OCI-M2 (cell line): Measurements from ENCODE around the gene TSTD2.

Experiments
- DNase-seq: peaks from one replicate; lab custom pipeline; 2025; ENCODE audit not compliant: unreplicated experiment; lab: John Stamatoyannopoulos, UW

Gene TSTD2

GRCh38 chr9:97565262-97565661, 67.9 kb downstream of the TSTD2 start:
- no peak for DNase-seq

DNA sequence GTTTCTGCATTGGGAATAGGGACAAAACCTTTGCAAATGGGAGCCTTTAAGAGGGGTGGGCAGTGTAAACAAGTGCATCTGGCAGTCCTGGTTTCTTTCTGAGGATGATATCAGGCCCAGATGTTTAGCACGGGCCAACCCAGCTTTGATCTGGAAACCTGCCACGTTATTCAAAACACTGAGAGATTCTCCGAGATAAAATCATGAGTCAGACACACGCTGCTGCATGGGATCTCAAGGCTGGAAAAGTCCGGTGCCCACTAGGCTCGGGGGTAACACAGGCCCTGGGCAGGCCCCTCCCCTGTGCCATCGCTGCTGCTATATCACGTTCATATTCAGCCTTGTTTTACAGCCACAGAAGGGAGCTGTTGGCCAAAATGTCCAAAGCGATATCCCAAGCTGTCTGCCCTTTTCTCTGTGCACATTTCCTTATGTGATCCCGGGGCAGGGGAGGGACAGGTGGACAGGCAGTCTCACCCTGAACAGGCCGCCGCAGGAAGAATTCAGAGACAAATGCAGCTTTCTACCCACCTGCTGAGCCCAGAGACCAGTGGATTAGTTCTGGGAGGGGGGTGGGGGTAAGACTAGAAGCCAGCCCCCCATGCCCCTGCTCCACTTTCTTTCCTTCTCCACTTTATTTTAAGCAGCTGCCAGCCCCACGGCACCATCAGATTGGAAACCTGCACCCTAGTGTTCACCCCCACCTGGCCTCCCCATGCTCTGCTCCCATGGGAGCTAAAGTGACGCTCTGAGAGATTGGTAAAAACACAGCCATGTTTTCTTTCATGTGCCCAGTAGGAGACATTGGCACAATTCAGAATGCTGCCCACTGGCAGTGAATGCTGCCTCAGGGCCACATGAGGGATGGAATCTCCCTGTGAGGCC, 68.6 kb downstream of the TSTD2 start:
- no peak for DNase-seq

DNA sequence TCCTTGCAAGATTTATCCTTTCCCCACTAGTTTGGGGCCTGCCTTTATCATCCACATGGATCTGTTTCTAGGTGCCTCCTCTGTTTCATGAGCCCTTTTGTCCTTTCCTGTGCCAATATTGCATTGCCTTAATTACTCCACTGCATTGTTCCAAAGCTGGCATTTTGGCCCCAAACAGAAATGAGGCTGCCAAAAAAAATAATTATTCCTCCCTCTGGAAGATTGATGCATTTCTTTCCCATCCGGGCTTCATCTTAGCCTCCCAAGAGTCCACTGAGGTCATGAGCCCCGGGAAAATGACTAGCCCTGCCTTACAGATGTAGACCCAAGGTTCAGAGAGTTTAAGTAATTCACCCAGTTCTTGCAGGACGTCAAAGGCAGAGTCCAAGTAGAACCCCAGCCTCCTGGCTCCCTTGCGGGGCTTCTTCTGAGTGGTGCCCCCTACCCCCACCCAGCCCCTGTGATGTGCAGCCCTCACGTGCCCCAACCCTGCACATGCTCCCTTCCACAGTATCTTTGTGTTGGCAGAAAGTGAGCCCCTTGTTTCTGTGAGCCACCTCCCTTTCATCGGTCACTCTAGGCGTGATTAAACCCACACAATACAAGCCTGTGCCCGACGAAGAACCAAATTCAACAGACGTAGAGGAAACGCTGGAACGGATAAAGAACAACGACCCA, 69.6 kb downstream of the TSTD2 start:
- no peak for DNase-seq

DNA sequence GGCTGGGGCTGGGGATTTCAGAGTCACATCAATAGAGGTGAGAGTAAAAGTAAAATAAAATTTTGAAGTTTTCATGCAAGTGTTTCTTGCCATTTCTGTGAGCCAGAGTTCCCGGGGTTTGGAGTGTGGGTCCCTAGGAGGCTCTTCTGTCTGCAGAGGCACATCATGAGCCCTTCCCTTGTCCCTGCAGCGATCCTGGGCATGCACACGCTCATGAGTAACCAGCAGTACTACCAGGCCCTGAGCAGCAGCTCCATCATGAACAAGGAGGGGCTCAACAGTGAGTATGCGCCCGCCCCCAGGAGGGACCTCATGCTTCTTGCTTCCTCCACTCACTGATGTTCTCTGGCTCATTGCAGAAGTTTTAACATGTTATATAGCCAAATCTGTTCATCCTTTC, 70.6 kb downstream of the TSTD2 start:
- no peak for DNase-seq

GRCh38 chr9:97561501-97561900, 71.7 kb downstream of the TSTD2 start:
- no peak for DNase-seq

- no peak for DNase-seq
These were observed 72.3 kb downstream of the TSTD2 start for GRCh38 chr9:97560851-97561250.

- DNase-seq = no peak
These were observed 73.0 kb downstream of the TSTD2 start for GRCh38 chr9:97560154-97560553.

DNA sequence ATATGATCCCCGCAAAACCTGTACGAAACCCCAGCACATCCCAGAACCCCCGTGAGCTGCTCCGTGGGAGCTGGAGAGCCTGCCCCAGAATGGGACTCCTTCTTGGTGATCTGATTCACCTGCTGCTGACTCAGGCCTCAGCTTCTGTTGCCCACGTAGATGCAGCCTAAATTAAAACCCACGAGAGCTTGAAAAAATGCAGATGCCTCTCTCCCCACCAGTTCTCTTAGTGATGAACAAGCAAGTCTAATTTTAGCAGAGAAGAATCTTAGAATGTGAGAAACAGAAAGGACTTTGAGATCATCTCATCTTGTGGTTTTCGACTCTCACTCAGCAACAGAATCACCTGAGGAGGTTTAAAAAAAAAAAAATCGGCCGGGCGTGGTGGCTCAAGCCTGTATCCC, 74.1 kb downstream of the TSTD2 start:
- no peak for DNase-seq

- no peak for DNase-seq
These were observed 74.5 kb downstream of the TSTD2 start for GRCh38 chr9:97558701-97559101.

GRCh38 chr9:97557606-97558095, 75.5 kb downstream of the TSTD2 start:
- no peak for DNase-seq

- DNase-seq = no peak
These were observed 76.2 kb downstream of the TSTD2 start for GRCh38 chr9:97556721-97557605.

DNA sequence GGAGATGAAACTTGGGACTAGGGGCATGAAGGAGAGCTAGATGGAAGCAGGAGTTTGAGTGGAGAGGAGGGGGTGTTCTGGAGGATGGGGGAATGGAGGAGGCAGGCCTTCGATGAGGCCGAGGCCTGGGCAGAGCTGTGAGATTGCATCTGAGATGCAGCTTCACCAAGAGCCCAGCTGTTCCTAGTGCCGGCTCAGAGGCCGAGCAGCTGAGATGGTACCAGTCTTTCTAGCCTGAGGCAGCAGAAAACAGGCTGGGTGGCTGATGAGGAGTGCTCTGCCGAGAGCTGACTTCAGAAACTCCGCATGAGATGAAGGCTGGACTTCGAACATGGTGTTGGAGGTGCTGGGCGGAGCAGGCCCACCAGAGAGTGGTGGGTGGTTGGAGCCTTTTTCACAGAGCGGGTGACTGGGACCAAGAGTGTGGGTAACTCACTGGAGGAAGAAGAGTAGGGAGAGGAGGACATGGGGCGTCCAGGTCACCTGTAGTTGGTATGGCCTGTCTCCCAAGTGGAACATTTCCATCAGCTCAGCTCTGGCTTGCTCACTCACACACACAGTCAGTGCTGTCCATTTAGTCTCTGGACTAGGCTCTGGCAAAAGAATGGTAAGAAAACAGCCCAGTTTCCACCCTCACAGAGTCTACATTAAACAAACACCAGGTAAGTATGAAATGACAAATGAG, 77.0 kb downstream of the TSTD2 start:
- DNase-seq = no peak

GRCh38 chr9:97555164-97555563, 78.0 kb downstream of the TSTD2 start:
- no peak for DNase-seq

- DNase-seq = no peak
These were observed 78.5 kb downstream of the TSTD2 start for GRCh38 chr9:97554566-97555075.

- DNase-seq = no peak
These were observed 79.3 kb downstream of the TSTD2 start for GRCh38 chr9:97553841-97554240.

DNA sequence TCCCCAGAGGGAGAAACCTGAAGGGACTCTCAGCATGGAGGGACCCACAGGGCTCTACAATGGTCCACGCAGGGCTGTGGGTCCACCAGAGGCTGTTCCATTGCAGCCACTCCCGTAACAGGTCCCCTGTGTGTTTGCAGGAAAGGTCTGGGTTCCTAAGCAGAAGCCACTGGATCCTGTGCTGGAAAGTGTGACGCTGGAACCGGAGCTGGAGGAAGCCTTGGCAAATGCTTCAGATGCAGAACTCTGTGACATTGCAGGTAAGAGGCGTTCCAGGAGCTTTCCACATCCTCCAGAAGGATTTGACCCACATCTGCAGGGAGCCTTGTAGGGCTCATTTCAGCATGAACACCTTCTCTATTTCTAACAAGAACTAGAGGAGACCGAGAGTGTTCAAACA, 80.0 kb downstream of the TSTD2 start:
- DNase-seq = no peak

- DNase-seq = no peak
These were observed 81.9 kb downstream of the TSTD2 start for GRCh38 chr9:97551308-97551707.

GRCh38 chr9:97550386-97550785, 82.8 kb downstream of the TSTD2 start:
- no peak for DNase-seq
